B cell (primary cell): ENCODE data around the gene SCML1. TPM values are rescaled to one million over a fixed set of nuclear protein-coding genes. Genes with fewer than 3 reads are reported as not detected.

Experiments
- ATAC-seq: fragments of 200-7000 bp; cut with Tn5 transposase; one replicate; pipeline ENCODE4 v1.10.0; 2021; ENCODE audit warnings: low read depth, mild to moderate bottlenecking, moderate number of reproducible peaks, moderate library complexity
- CTCF ChIA-PET: fragments of 350-600 bp; sonication (Branson Sonifier 250); formaldehyde crosslinking; loops from one replicate; lab custom pipeline; 2021; ENCODE audit warnings: antibody characterized with exemption, inconsistent platforms; lab: Charles Lee
- POLR2A ChIA-PET: fragments of 350-600 bp; sonication (Branson Sonifier 250); formaldehyde crosslinking; loops from one replicate; lab custom pipeline; 2021; ENCODE audit warnings: antibody characterized with exemption; lab: Charles Lee
- DNase-seq: peaks from one replicate; pipeline ENCODE4 v3.0.0; 2013
- H2AFZ ChIP-seq: 2 replicates; pipeline ENCODE4 v1.6.1; 2012; ENCODE audit warnings: mild to moderate bottlenecking, low read depth, low read length; ENCODE audit not compliant: insufficient read depth, poor library complexity, severe bottlenecking
- H3K27ac ChIP-seq, 2 donors: 1 replicate in 1 of 2; 2 replicates in 1 of 2; pipeline ENCODE4 v1.5.1; 2012 to 2013; ENCODE audit warnings: low read length in 2 of 2, mild to moderate bottlenecking in 2 of 2, moderate library complexity in 1 of 2
- H3K27me3 ChIP-seq, 4 experiments: fragments of 200-600 bp in 1 of 4; sonication (generic) in 1 of 4; replicated peaks in 1 of 4; 1 replicate in 2 of 4; 2 replicates in 2 of 4; pipeline versions ENCODE4 v1.6.1 to v1.7.0; 2013 to 2016; ENCODE audit warnings: low read length in 3 of 4, mild to moderate bottlenecking in 2 of 4, mixed read lengths in 1 of 4, moderate library complexity in 1 of 4; ENCODE audit not compliant: insufficient read depth in 4 of 4, control insufficient read depth in 3 of 4; ENCODE audit errors: control extremely low read depth in 1 of 4
- H3K36me3 ChIP-seq, 2 experiments: replicated peaks in 1 of 2; 1 replicate in 1 of 2; 2 replicates in 1 of 2; pipeline versions ENCODE4 v1.6.1 to v1.7.1; 2013; ENCODE audit warnings: low read length in 1 of 2; ENCODE audit not compliant: insufficient read depth in 2 of 2, control insufficient read depth in 1 of 2; ENCODE audit errors: control extremely low read depth in 1 of 2, extremely low read depth in 1 of 2
- H3K4me1 ChIP-seq, 2 donors: fragments of 200-600 bp in 1 of 2; sonication (generic) in 1 of 2; 1 replicate in 1 of 2; 2 replicates in 1 of 2; pipeline versions ENCODE4 v1.5.1 to v1.6.1; 2013 to 2017; ENCODE audit warnings: low read length in 2 of 2; ENCODE audit not compliant: control insufficient read depth in 2 of 2, insufficient read depth in 2 of 2
- H3K4me2 ChIP-seq: replicated peaks from 2 replicates; pipeline ENCODE3; 2012; ENCODE audit warnings: mild to moderate bottlenecking, low read depth, low read length; ENCODE audit not compliant: poor library complexity, severe bottlenecking
- H3K4me3 ChIP-seq, 5 experiments: fragments of 200-600 bp in 1 of 5; sonication (generic) in 1 of 5; 1 replicate in 3 of 5; 2 replicates in 2 of 5; pipeline versions ENCODE4 v1.5.1 to v1.7.0; 2011 to 2016; ENCODE audit warnings: low read length in 4 of 5, mild to moderate bottlenecking in 4 of 5, low read depth in 2 of 5, control low read depth in 1 of 5, moderate library complexity in 1 of 5; ENCODE audit not compliant: insufficient read depth in 1 of 5; ENCODE audit errors: control extremely low read depth in 1 of 5, extremely low read depth in 1 of 5
- H3K79me2 ChIP-seq: fragments of 200-600 bp; sonication (generic); one replicate; pipeline ENCODE4 v1.6.0; 2016; ENCODE audit warnings: low read length; ENCODE audit not compliant: control insufficient read depth, insufficient read depth
- H3K9ac ChIP-seq: fragments of 200-600 bp; sonication (generic); 2 replicates; pipeline ENCODE4 v1.6.1; 2017; ENCODE audit warnings: mild to moderate bottlenecking, low read length, moderate library complexity
- H3K9me3 ChIP-seq, 3 donors: one replicate each; pipeline versions ENCODE4 v1.6.1 to v1.7.1; 2013; ENCODE audit warnings: low read length in 2 of 3; ENCODE audit not compliant: control insufficient read depth in 2 of 3, insufficient read depth in 1 of 3; ENCODE audit errors: control extremely low read depth in 1 of 3
- H4K20me1 ChIP-seq: 2 replicates; pipeline ENCODE4 v1.6.0; 2012; ENCODE audit warnings: mild to moderate bottlenecking, low read length; ENCODE audit not compliant: insufficient read depth, control insufficient read depth, poor library complexity, severe bottlenecking
- H3K27ac Mint-ChIP-seq: one replicate; pipeline ENCODE4 v1.8.0; 2021; ENCODE audit warnings: mixed read lengths
- H3K27me3 Mint-ChIP-seq: one replicate; pipeline ENCODE4 v1.8.0; 2021; ENCODE audit warnings: mixed read lengths
- H3K4me1 Mint-ChIP-seq: one replicate; pipeline ENCODE4 v1.8.0; 2021; ENCODE audit warnings: mixed read lengths
- H3K4me3 Mint-ChIP-seq: one replicate; pipeline ENCODE4 v1.8.0; 2021; ENCODE audit warnings: mixed read lengths
- H3K9me3 Mint-ChIP-seq: one replicate; pipeline ENCODE4 v1.8.0; 2022; ENCODE audit warnings: mixed read lengths; ENCODE audit not compliant: insufficient read depth
- CTCF ChIP-seq: fragments of 200-600 bp; IDR thresholded peaks from one replicate; pipeline ENCODE4 v1.8.0; 2022; ENCODE audit warnings: antibody characterized with exemption, mild to moderate bottlenecking
- EZH2 ChIP-seq: IDR thresholded peaks from 2 replicates; pipeline ENCODE4 v1.6.1; 2012; ENCODE audit warnings: borderline replicate concordance, low read depth, mild to moderate bottlenecking, moderate library complexity, low read length; ENCODE audit not compliant: insufficient read depth, poor library complexity, severe bottlenecking
- WGBS: methylation state at CpG from one replicate; pipeline ENCODE4 v1.1.5; 2013; ENCODE audit warnings: missing lambda C conversion rate; ENCODE audit not compliant: insufficient coverage; 5-methylcytosine and 5-hydroxymethylcytosine counted together
- intact Hi-C: fragments of 100-400 bp; cut with micrococcal nuclease; formaldehyde crosslinking; loops from one replicate; pipeline ENCODE4 v1.10.0; 2022
- polyA plus RNA-seq: library from polyadenylated mRNA; depleted of rRNA; stranded (reverse); fragments of >200 nt; gene quantifications from 2 replicates; pipeline ENCODE4 v1.2.3, GENCODE V29; 2012
- total RNA-seq, 2 donors: library from RNA; stranded (reverse); fragments of 120-200 nt in 1 of 2; gene quantifications; 1 replicate in 1 of 2; 2 replicates in 1 of 2; pipeline versions ENCODE4 v1.2.3 to v1.2.4, GENCODE V29; 2013 to 2022

The SCML1 gene
- total and polyA plus RNA-seq, 2 donors (not counting 1 experiment from before 2014, with no cell fraction given): 6.7 to 9.6 TPM

GRCh38 chrX:17697191-17697590, 40.1 kb upstream of the SCML1 start:
- H3K4me2 ChIP-seq: no peak overlapping the region
- no peak for TF ChIP-seq CTCF
- TF ChIP-seq EZH2: no peak
- no peaks in the 10 kb centered on the region for H3K9me3 Mint-ChIP-seq
- POLR2A ChIA-PET: no interaction called here
- no peaks in the 10 kb centered on the region for H4K20me1 ChIP-seq
- no peak overlapping the region for H3K27ac Mint-ChIP-seq
- H3K9ac ChIP-seq: no peak overlapping the region
- H2AFZ ChIP-seq: no peak overlapping the region
- no peaks in the 10 kb centered on the region for H3K27me3 ChIP-seq
- DNase-seq (no peak), ATAC-seq (no peak)
- CTCF ChIA-PET: no interaction called here
- H3K9me3 ChIP-seq: no peaks in the 10 kb centered on the region
- H3K79me2 ChIP-seq: no peaks in the 10 kb centered on the region
- intact Hi-C loops: no loop called here
- no peak overlapping the region for H3K4me3 ChIP-seq
- peaks cover 7% of the 10 kb centered on the region for H3K27me3 Mint-ChIP-seq
- no peaks in the 10 kb centered on the region for H3K4me1 ChIP-seq
- no peak overlapping the region for H3K27ac ChIP-seq
- H3K36me3 ChIP-seq: no peaks in the 10 kb centered on the region
- no peak overlapping the region for H3K4me3 Mint-ChIP-seq
- no peaks in the 10 kb centered on the region for H3K4me1 Mint-ChIP-seq
- WGBS: no CpG with 5 or more reads among the region's 1 CpG

- H3K27me3 Mint-ChIP-seq: peaks cover 5% of the 10 kb centered on the region
- Histone ChIP-seq H3K4me2 (no peak overlapping the region), H3K79me2 (no peaks in the 10 kb centered on the region), H3K4me3 (no peak overlapping the region), H2AFZ (no peak overlapping the region), H3K27me3 (no peaks in the 10 kb centered on the region), H3K36me3 (no peaks in the 10 kb centered on the region), H4K20me1 (no peaks in the 10 kb centered on the region), H3K4me1 (no peaks in the 10 kb centered on the region), H3K9ac (no peak overlapping the region), H3K27ac (no peak overlapping the region), H3K9me3 (no peaks in the 10 kb centered on the region)
- no peaks in the 10 kb centered on the region for H3K9me3 Mint-ChIP-seq
- intact Hi-C loops: no loop called here
- ChIA-PET CTCF (no interaction called here), POLR2A (no interaction called here)
- H3K4me3 Mint-ChIP-seq: no peak overlapping the region
- ATAC-seq: no peak
- WGBS: no CpG with 5 or more reads among the region's 1 CpG
- no peaks in the 10 kb centered on the region for H3K4me1 Mint-ChIP-seq
- H3K27ac Mint-ChIP-seq: no peak overlapping the region
- DNase-seq: no peak
- TF ChIP-seq CTCF (no peak), EZH2 (no peak)
These were observed 36.3 kb upstream of the SCML1 start for GRCh38 chrX:17700976-17701375.
